A549 (cell line): Measurements from ENCODE around the gene GMEB2. TPM values are rescaled to one million over a fixed set of nuclear protein-coding genes. Genes with fewer than 3 reads are reported as not detected.

ENCODE experiments used
- ATAC-seq, 2 experiments: fragments of 200-7000 bp in 1 of 2; fragments of >200 bp in 1 of 2; cut with Nextera tagmentation in 1 of 2; cut with Tn5 transposase in 1 of 2; 3 replicates each; pipeline versions ENCODE4 v1.8.0 to v1.9.1; 2018 to 2020; ENCODE audit warnings: mild to moderate bottlenecking in 1 of 2, moderate library complexity in 1 of 2
- CTCF ChIA-PET: fragments of 300-600 bp; sonication (Branson Sonifier 250); formaldehyde crosslinking; extraction: SDS; loops from one replicate; lab custom pipeline; 2021; ENCODE audit warnings: antibody characterized with exemption, inconsistent platforms; lab: Yijun Ruan, JAX
- POLR2A ChIA-PET: fragments of 350-600 bp; formaldehyde crosslinking; extraction: SDS; loops from one replicate; lab custom pipeline; 2021; ENCODE audit warnings: antibody characterized with exemption, inconsistent platforms; lab: Yijun Ruan, JAX
- DNase-seq, 2 experiments: peaks; one replicate each; pipeline versions ENCODE4 v3.0.0 to v3.0.0-alpha.2; 2011 to 2016; ENCODE audit warnings: low read depth in 1 of 2, low spot score in 1 of 2
- FAIRE-seq: peaks from 2 replicates; lab custom pipeline; 2011; peaks lifted over from hg19 to GRCh38; lab: Jason Lieb, UNC
- H3K27ac ChIP-seq, 2 experiments: fragments of >200 bp; sonication (Bioruptor Twin); formaldehyde crosslinking; 3 replicates each; pipeline ENCODE4 v1.5.1; 2016 to 2017
- H3K4me1 ChIP-seq: fragments of >200 bp; sonication (Bioruptor Twin); formaldehyde crosslinking; 3 replicates; pipeline ENCODE4 v1.6.1; 2016
- H3K4me2 ChIP-seq: fragments of >200 bp; sonication (Bioruptor Twin); formaldehyde crosslinking; 3 replicates; pipeline ENCODE4 v1.6.1; 2016
- H3K4me3 ChIP-seq: fragments of >200 bp; sonication (Bioruptor Twin); formaldehyde crosslinking; 3 replicates; pipeline ENCODE4 v1.5.1; 2016
- H3K9me3 ChIP-seq: fragments of >200 bp; sonication (Bioruptor Twin); formaldehyde crosslinking; 3 replicates; pipeline ENCODE4 v1.6.1; 2016
- ATOH8 ChIP-seq: fragments of 250-450 bp; sonication (Bioruptor Pico); IDR thresholded peaks from 2 replicates; pipeline ENCODE4 v1.5.0; 2020; ENCODE audit warnings: low read depth, mild to moderate bottlenecking, moderate library complexity
- CBX8 ChIP-seq: fragments of 200-600 bp; sonication (generic); IDR thresholded peaks from 2 replicates; pipeline ENCODE4 v1.6.1; 2016
- CHD4 ChIP-seq: fragments of 200-600 bp; sonication (generic); IDR thresholded peaks from 2 replicates; pipeline ENCODE4 v1.6.1; 2016; ENCODE audit warnings: antibody characterized with exemption, mild to moderate bottlenecking, borderline replicate concordance
- EP300 ChIP-seq, 2 experiments: fragments of >200 bp; sonication (Bioruptor Twin); formaldehyde crosslinking; IDR thresholded peaks; 2 replicates in 1 of 2; 3 replicates in 1 of 2; pipeline ENCODE4 v1.6.1; 2016 to 2017
- HEYL ChIP-seq: fragments of 250-450 bp; sonication (Bioruptor Pico); IDR thresholded peaks from 2 replicates; pipeline ENCODE4 v1.8.0; 2021; ENCODE audit warnings: mild to moderate bottlenecking, moderate library complexity
- HMGXB4 ChIP-seq: fragments of 250-450 bp; sonication (Bioruptor Pico); IDR thresholded peaks from 2 replicates; pipeline ENCODE4 v1.5.0; 2021; ENCODE audit warnings: mild to moderate bottlenecking, moderate library complexity, borderline replicate concordance
- HOXB13 ChIP-seq: fragments of 250-450 bp; sonication (Bioruptor Pico); IDR thresholded peaks from 2 replicates; pipeline ENCODE4 v1.5.0; 2020; ENCODE audit warnings: low read depth, mild to moderate bottlenecking, moderate library complexity
- JUN ChIP-seq, 2 experiments: fragments of >200 bp; sonication (Bioruptor Twin); formaldehyde crosslinking; IDR thresholded peaks; 2 replicates in 1 of 2; 3 replicates in 1 of 2; pipeline ENCODE4 v1.6.1; 2016 to 2017
- JUNB ChIP-seq: fragments of >200 bp; sonication (Bioruptor Twin); formaldehyde crosslinking; IDR thresholded peaks from 2 replicates; pipeline ENCODE4 v1.6.1; 2016
- KDM5A ChIP-seq: fragments of 200-600 bp; sonication (generic); IDR thresholded peaks from 2 replicates; pipeline ENCODE4 v1.6.1; 2016; ENCODE audit warnings: antibody characterized with exemption, mild to moderate bottlenecking
- MAFK ChIP-seq: fragments of 450-650 bp; IDR thresholded peaks from 2 replicates; pipeline ENCODE4 v1.6.1; 2014; ENCODE audit not compliant: partially characterized antibody
- MAZ ChIP-seq: fragments of 150-350 bp; IDR thresholded peaks from 2 replicates; pipeline ENCODE4 v1.6.1; 2014; ENCODE audit warnings: antibody characterized with exemption, low read depth, low read length, borderline replicate concordance
- NFE2L2 ChIP-seq: fragments of 150-350 bp; conservative IDR thresholded peaks from 2 replicates; pipeline ENCODE4 v1.6.1; 2014; ENCODE audit warnings: low read length
- NPAS2 ChIP-seq: fragments of 250-450 bp; sonication (Bioruptor Pico); IDR thresholded peaks from 2 replicates; pipeline ENCODE4 v1.8.0; 2022; ENCODE audit warnings: mild to moderate bottlenecking, moderate library complexity, borderline replicate concordance
- PBX3 ChIP-seq: IDR thresholded peaks from 2 replicates; pipeline ENCODE4 v1.6.1; 2012
- RARB ChIP-seq: fragments of 250-450 bp; sonication (Bioruptor Pico); IDR thresholded peaks from 2 replicates; pipeline ENCODE4 v1.8.0; 2021; ENCODE audit warnings: mild to moderate bottlenecking, moderate library complexity
- RNF2 ChIP-seq: fragments of 200-600 bp; sonication (generic); IDR thresholded peaks from 2 replicates; pipeline ENCODE4 v1.6.1; 2016; ENCODE audit warnings: low read depth, mild to moderate bottlenecking, antibody characterized with exemption, moderate library complexity, borderline replicate concordance
- SREBF2 ChIP-seq: fragments of 450-650 bp; IDR thresholded peaks from 2 replicates; pipeline ENCODE4 v1.6.1; 2014; ENCODE audit warnings: mild to moderate bottlenecking, moderate library complexity
- USF2 ChIP-seq: fragments of 450-650 bp; IDR thresholded peaks from 2 replicates; pipeline ENCODE4 v1.6.1; 2014; ENCODE audit warnings: antibody characterized with exemption
- ZC3H11A ChIP-seq: fragments of 450-650 bp; IDR thresholded peaks from 2 replicates; pipeline ENCODE4 v1.6.1; 2014; ENCODE audit warnings: antibody characterized with exemption, mild to moderate bottlenecking
- ZNF302 ChIP-seq: fragments of 250-450 bp; sonication (Bioruptor Pico); IDR thresholded peaks from 2 replicates; pipeline ENCODE4 v1.9.0; 2021; ENCODE audit warnings: inconsistent platforms, mild to moderate bottlenecking, moderate library complexity
- whole genome bisulfite sequencing: methylation state at CpG from one replicate; pipeline ENCODE4 v1.1.6; 2017; ENCODE audit errors: missing lambda C conversion rate; 5-methylcytosine and 5-hydroxymethylcytosine counted together
- polyA plus RNA-seq, 4 experiments: library from polyadenylated mRNA; depleted of rRNA in 3 of 4; stranded (reverse); fragments of >200 nt; fragmentation: RNase III in 1 of 4; extraction: RNeasy Plus Mini Kit Qiagen cat#74134 plus additional on column Dnase treatment in 1 of 4; gene quantifications; 2 replicates in 3 of 4; 3 replicates in 1 of 4; pipeline ENCODE4 v1.2.3, GENCODE V29; 2011 to 2017
- TF ChIP-seq, protein P1 (sequence below): IDR thresholded peaks from 2 replicates; pipeline ENCODE4 v1.6.1; 2012; ENCODE audit warnings: low read depth, borderline replicate concordance
- TF ChIP-seq, protein P2 (sequence below): fragments of >200 bp; sonication (Bioruptor Twin); formaldehyde crosslinking; IDR thresholded peaks from 2 replicates; pipeline ENCODE4 v1.6.1; 2016

The GMEB2 gene
- polyA plus RNA-seq, 2 of the 4 experiments (the other 2 are of a cell fraction): 6.5 to 6.8 TPM

- 4% methylated on average over 8 of the region's 37 CpGs for WGBS
- Histone ChIP-seq H3K4me3 (peak overlapping the region; percentile 71), H3K9me3 (no peaks in the 10 kb centered on the region), H3K4me2 (peak overlapping the region; percentile 100), H3K4me1 (peaks cover 4% of the 10 kb centered on the region; the same call in 1 of the 3 replicates)
- CTCF ChIA-PET: interaction anchor here (0.7 to 9.1 kb wide), 4 partner anchors 14 to 515 kb away, joined by 3 to 93 read pairs (median 3); partner anchors contain the start of gene PTK6
- DNase-seq: peak; percentile 50 to 90
- no peak for TF ChIP-seq SREBF2
- no peak for TF ChIP-seq PBX3
- TF ChIP-seq MAZ: no peak
- no peak for TF ChIP-seq NFE2L2
- no peak for TF ChIP-seq ZC3H11A
- no peak for TF ChIP-seq USF2
- TF ChIP-seq CHD4: no peak
- no peak for TF ChIP-seq HOXB13
- no peak for TF ChIP-seq ATOH8 (CRISPR knock-in tag)
- TF ChIP-seq, protein P1, sequence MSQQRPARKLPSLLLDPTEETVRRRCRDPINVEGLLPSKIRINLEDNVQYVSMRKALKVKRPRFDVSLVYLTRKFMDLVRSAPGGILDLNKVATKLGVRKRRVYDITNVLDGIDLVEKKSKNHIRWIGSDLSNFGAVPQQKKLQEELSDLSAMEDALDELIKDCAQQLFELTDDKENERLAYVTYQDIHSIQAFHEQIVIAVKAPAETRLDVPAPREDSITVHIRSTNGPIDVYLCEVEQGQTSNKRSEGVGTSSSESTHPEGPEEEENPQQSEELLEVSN: no peak
- no peak for TF ChIP-seq HMGXB4
- no peak for TF ChIP-seq EP300 (IDR thresholded peaks at IDR 0.05)
- TF ChIP-seq, all 56 proteins: peak for 0
- peak; percentile 21 to 75; a peak in 5 of 6 replicates for ATAC-seq
- no peak for FAIRE-seq
- POLR2A ChIA-PET: interaction anchor here (0.6 kb wide), 1 partner anchor 32 kb away, joined by 3 read pairs; the partner anchor contains the start of gene PPDPF
- peak overlapping the region; percentile 73 to 83 for H3K27ac ChIP-seq
Measured at GRCh38 chr20:63553251-63553932, 73.5 kb downstream of the GMEB2 start.

- ChIA-PET CTCF (interaction anchor here (0.6 to 9.1 kb wide), 7 partner anchors 14 to 1253 kb away, joined by 3 to 93 read pairs (median 3); partner anchors contain the start of gene PTK6), POLR2A (interaction anchor here (0.6 to 1.0 kb wide), 2 partner anchors 15 to 32 kb away, joined by 3 read pairs; partner anchors contain the start of genes PPDPF and PTK6)
- whole genome bisulfite sequencing: 69% methylated on average over 15 of the region's 15 CpGs
- peaks cover 4% of the 10 kb centered on the region; the same call in 1 of the 3 replicates for H3K4me1 ChIP-seq
- H3K27ac ChIP-seq: no peak overlapping the region
- no peaks in the 10 kb centered on the region for H3K9me3 ChIP-seq
- no peak overlapping the region; the same call in 2 of the 3 replicates for H3K4me3 ChIP-seq
- H3K4me2 ChIP-seq: peak overlapping the region; percentile 100
- no peak for FAIRE-seq
- ATAC-seq: no peak; a peak in 1 of 6 replicates
- DNase-seq: no peak
- TF ChIP-seq KDM5A (no peak), JUN (IDR thresholded peaks at IDR 0.05) (no peak), JUNB (no peak), NPAS2 (CRISPR knock-in tag) (no peak), PBX3 (no peak), ZNF302 (CRISPR knock-in tag) (no peak), CBX8 (no peak), SREBF2 (no peak), MAFK (no peak), RNF2 (no peak), HEYL (CRISPR knock-in tag) (no peak), HMGXB4 (no peak), RARB (CRISPR knock-in tag) (no peak)
- TF ChIP-seq, protein P2, sequence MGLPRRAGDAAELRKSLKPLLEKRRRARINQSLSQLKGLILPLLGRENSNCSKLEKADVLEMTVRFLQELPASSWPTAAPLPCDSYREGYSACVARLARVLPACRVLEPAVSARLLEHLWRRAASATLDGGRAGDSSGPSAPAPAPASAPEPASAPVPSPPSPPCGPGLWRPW: no peak
Measured at GRCh38 chr20:63552481-63553249, 74.2 kb downstream of the GMEB2 start.
